ENCODE measurements around the gene TMEM163. TPM values are rescaled to one million over a fixed set of nuclear protein-coding genes. Genes with fewer than 3 reads are reported as not detected.

The TMEM163 gene
- total RNA-seq, 6 experiments from 2014 or later: 0.06 to 0.20 (median 0.07) TPM; not detected in 3

DNA sequence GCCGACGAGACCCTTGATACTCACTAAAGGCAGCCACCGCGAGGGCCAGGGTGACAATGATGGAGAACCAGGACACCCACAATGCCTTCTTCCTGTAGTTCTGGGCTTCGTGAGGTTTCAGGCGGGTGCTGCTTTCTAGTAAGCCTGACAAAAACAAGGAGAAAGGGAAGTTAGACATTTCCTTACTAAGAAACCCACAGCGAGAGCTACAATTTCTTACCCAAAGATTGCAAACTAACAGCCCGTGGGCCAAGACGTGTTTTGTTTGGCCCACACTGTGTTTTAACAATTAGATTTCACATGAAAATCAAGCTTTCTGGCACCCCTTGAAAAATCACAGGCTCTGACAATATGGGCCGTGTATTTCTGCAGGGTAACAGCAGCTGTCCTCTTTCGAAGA, 5.6 kb downstream of the TMEM163 start:
- Histone ChIP-seq H3K4me1 (peaks cover 0 to 6% (median 0%) of the 10 kb centered on the region in 4 donors), H3K36me3 (no peaks in the 10 kb centered on the region), H3K4me3 (no peak overlapping the region), H3K27me3 (peaks cover 0 to 11% of the 10 kb centered on the region in 2 donors), H3K9me3 (no peaks in the 10 kb centered on the region), H3K27ac (no peak overlapping the region)
- 56% methylated on average over 7 of the region's 11 CpGs for WGBS (ENCODE audit: insufficient coverage, low coverage, low lambda C conversion rate, missing lambda C conversion rate)
- DNase-seq (no peak), ATAC-seq (no peak)
- intact Hi-C loops (cut with DNase I): no loop called here
- no peak for TF ChIP-seq POLR2A (IDR thresholded peaks at IDR 0.05)
- TF ChIP-seq, protein P1, sequence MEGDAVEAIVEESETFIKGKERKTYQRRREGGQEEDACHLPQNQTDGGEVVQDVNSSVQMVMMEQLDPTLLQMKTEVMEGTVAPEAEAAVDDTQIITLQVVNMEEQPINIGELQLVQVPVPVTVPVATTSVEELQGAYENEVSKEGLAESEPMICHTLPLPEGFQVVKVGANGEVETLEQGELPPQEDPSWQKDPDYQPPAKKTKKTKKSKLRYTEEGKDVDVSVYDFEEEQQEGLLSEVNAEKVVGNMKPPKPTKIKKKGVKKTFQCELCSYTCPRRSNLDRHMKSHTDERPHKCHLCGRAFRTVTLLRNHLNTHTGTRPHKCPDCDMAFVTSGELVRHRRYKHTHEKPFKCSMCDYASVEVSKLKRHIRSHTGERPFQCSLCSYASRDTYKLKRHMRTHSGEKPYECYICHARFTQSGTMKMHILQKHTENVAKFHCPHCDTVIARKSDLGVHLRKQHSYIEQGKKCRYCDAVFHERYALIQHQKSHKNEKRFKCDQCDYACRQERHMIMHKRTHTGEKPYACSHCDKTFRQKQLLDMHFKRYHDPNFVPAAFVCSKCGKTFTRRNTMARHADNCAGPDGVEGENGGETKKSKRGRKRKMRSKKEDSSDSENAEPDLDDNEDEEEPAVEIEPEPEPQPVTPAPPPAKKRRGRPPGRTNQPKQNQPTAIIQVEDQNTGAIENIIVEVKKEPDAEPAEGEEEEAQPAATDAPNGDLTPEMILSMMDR (IDR thresholded peaks at IDR 0.05): no peak

DNA sequence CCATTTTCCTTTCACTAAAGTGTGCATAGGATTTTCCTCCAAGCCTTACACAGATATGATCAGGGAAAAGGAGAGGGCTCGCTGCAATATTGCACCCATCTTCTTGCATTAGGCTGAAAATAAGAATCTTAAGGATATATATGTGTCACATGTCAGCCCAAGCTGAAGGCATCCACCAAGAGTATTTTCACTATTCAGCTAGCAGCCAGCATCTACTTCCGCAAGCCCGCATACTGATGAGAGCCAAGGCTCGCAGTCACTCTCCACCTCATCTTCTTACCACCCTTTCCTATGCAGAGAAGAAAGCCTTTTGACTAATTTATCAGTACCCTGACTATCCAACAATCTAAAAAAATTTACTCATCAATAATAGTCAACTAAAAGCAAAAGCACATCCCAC, 6.1 kb downstream of the TMEM163 start:
- Histone ChIP-seq H3K36me3 (no peaks in the 10 kb centered on the region), H3K27me3 (peaks cover 0 to 7% of the 10 kb centered on the region in 2 donors), H3K27ac (no peak overlapping the region), H3K9me3 (no peaks in the 10 kb centered on the region), H3K4me1 (peaks cover 0 to 2% (median 0%) of the 10 kb centered on the region in 4 donors), H3K4me3 (no peak overlapping the region)
- ATAC-seq: no peak
- intact Hi-C loops (cut with DNase I): no loop called here
- WGBS (ENCODE audit: insufficient coverage, low coverage, low lambda C conversion rate, missing lambda C conversion rate): 68% methylated on average over 4 of the region's 4 CpGs
- TF ChIP-seq, protein P1 (IDR thresholded peaks at IDR 0.05): no peak
- no peak for TF ChIP-seq POLR2A (IDR thresholded peaks at IDR 0.05)
- DNase-seq: no peak

DNA sequence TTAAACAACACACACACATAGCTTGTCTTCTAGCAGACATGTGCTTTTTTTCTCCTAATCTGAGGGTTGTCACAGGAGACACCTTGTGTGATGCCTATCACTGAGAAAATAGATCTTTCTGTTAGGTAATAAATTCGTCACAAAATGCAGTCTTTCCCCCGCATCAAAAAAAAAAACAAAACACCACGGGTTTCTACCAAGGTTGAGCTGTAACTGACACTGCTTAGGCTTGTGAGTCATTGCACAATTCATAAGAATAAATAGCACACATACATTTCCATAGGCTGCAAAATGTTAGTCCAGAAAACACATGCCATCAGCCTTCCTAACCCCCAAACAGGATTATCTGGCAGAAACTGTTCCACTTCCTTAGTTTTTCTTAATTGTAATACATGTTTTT, 6.5 kb downstream of the TMEM163 start:
- DNase-seq: no peak
- no peak for ATAC-seq
- Histone ChIP-seq H3K4me3 (no peak overlapping the region), H3K27me3 (peaks cover 0 to 2% of the 10 kb centered on the region in 2 donors), H3K9me3 (no peaks in the 10 kb centered on the region), H3K27ac (no peak overlapping the region), H3K36me3 (no peaks in the 10 kb centered on the region), H3K4me1 (no peaks in the 10 kb centered on the region)
- intact Hi-C loops (cut with DNase I): no loop called here
- 8% methylated on average over 3 of the region's 3 CpGs for WGBS (ENCODE audit: insufficient coverage, low coverage, low lambda C conversion rate, missing lambda C conversion rate)
- TF ChIP-seq, protein P1 (IDR thresholded peaks at IDR 0.05): no peak
- TF ChIP-seq POLR2A (IDR thresholded peaks at IDR 0.05): no peak

DNA sequence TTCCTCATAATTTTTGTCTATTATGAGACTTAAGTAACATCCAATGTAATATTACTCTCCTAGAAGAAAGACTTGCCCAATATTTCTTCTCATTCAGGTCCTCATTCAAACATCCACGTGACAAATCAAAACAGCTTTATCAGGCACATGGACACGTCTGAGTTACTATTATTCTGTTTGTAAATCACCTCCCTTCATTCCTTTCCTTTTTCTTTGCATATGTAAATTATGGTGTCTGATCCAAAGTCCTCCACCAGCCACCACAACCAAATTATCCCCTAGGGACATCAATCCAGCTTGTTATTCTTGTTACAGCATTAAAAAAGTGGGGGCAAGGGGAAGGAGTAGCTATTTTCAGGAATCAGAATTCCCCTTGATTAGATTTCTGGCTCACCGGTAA, 7.1 kb downstream of the TMEM163 start:
- no peak for ATAC-seq
- H3K9me3 ChIP-seq: no peaks in the 10 kb centered on the region
- no peaks in the 10 kb centered on the region for H3K4me1 ChIP-seq
- intact Hi-C loops (cut with DNase I): no loop called here
- 15% methylated on average over 3 of the region's 3 CpGs for WGBS (ENCODE audit: insufficient coverage, low coverage, low lambda C conversion rate, missing lambda C conversion rate)
- no peak overlapping the region for H3K27ac ChIP-seq
- H3K36me3 ChIP-seq: no peaks in the 10 kb centered on the region
- no peak overlapping the region for H3K4me3 ChIP-seq
- TF ChIP-seq POLR2A (IDR thresholded peaks at IDR 0.05): no peak
- TF ChIP-seq, protein P1 (IDR thresholded peaks at IDR 0.05): no peak
- H3K27me3 ChIP-seq: no peaks in the 10 kb centered on the region
- no peak for DNase-seq

DNA sequence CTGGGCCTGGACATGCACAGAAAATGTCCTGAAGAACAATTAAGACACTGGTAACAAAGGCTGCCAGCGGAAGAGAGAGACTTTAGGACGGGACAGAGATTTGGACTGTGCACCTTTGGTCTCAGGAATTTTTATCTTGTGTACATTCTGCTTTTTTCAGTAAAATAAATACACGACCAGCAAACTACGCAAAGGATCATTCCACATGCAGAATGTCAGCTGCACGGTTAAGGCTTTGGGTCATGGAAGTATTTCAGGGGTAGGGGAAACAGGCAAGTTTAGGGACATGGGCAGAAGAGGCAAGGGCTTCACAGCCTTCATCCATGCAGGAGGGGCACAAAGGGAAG, 11.5 kb downstream of the TMEM163 start:
- intact Hi-C loops (cut with DNase I): no loop called here
- Histone ChIP-seq H3K27me3 (no peaks in the 10 kb centered on the region), H3K4me3 (no peak overlapping the region), H3K4me1 (no peaks in the 10 kb centered on the region), H3K9me3 (no peaks in the 10 kb centered on the region), H3K27ac (no peak overlapping the region), H3K36me3 (no peaks in the 10 kb centered on the region)
- DNase-seq (no peak), ATAC-seq (no peak)
- WGBS (ENCODE audit: insufficient coverage, low coverage, low lambda C conversion rate, missing lambda C conversion rate): 29% methylated on average over 5 of the region's 5 CpGs
- no peak for TF ChIP-seq POLR2A (IDR thresholded peaks at IDR 0.05)
- TF ChIP-seq, protein P1 (IDR thresholded peaks at IDR 0.05): no peak
